Prostate gland (tissue), 2 donors: Measurements from ENCODE around the gene PRAMEF7.
"Not testable (repeated sequence)": the region's sequence is repeated elsewhere in the genome, so short reads cannot be mapped to it uniquely, and the experiment has no call there.

Experiments used
- POLR2A ChIP-seq: fragments of 450-650 bp; IDR thresholded peaks from one replicate; pipeline ENCODE4 v1.6.1; 2016; ENCODE audit warnings: antibody characterized with exemption, mild to moderate bottlenecking
- TF ChIP-seq, protein P1 (sequence below), 4 experiments: fragments of 200-600 bp in 2 of 4; fragments of 450-650 bp in 2 of 4; sonication (generic) in 2 of 4; IDR thresholded peaks; 1 replicate in 3 of 4; 2 replicates in 1 of 4; pipeline ENCODE4 v1.5.1; 2016 to 2019; ENCODE audit warnings: antibody characterized with exemption in 4 of 4, mild to moderate bottlenecking in 2 of 4, moderate library complexity in 2 of 4

DNA sequence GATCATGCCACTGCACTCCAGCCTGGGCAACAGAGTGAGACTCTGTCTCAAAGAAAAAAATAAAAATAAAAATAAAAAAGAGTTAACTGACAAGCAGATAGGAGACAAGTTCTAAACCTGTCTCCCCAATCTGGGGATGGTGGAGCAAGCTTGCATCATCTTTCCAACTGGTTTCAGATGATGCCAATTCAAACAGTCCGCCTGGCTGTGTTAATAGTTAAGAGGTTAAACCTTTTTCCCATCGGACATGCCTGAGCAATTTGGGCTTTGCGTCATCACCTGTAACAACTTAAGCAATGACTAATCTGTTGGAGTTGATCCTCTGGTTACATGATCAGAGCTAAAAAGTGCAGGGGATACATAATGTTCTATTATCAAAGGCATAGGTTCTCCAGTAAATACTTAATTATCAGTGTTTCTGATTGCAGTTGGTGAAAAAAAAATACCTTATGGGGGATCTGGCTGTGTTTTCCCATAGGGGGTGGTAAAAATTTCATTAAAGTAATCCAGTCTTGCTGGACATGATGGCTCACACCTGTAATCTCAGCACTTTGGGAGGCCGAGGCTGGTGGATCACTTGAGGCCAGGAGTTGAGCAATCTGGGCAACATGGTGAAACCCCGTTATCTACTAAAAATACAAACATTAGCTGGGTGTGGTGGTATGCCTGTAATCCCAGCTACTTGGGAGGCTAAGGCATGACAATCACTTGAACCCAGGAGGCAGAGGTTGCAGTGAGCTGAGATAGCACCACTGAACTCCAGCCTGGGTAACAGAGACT, 12.4 kb upstream of the PRAMEF7 start:
- TF ChIP-seq, protein P1, sequence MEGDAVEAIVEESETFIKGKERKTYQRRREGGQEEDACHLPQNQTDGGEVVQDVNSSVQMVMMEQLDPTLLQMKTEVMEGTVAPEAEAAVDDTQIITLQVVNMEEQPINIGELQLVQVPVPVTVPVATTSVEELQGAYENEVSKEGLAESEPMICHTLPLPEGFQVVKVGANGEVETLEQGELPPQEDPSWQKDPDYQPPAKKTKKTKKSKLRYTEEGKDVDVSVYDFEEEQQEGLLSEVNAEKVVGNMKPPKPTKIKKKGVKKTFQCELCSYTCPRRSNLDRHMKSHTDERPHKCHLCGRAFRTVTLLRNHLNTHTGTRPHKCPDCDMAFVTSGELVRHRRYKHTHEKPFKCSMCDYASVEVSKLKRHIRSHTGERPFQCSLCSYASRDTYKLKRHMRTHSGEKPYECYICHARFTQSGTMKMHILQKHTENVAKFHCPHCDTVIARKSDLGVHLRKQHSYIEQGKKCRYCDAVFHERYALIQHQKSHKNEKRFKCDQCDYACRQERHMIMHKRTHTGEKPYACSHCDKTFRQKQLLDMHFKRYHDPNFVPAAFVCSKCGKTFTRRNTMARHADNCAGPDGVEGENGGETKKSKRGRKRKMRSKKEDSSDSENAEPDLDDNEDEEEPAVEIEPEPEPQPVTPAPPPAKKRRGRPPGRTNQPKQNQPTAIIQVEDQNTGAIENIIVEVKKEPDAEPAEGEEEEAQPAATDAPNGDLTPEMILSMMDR (IDR thresholded peaks at IDR 0.05) = not testable (repeated sequence)
- TF ChIP-seq POLR2A = not testable (repeated sequence)
